ENCODE results near the gene ARHGEF25. TPM values are rescaled to one million over a fixed set of nuclear protein-coding genes. Genes with fewer than 3 reads are reported as not detected.

Gene ARHGEF25
- polyA plus RNA-seq, 2 of the 4 experiments (the other 2 are of a cell fraction) = 9.3 to 13.8 TPM

- TF ChIP-seq SREBF2 (IDR thresholded peaks at IDR 0.05) = no peak
- TF ChIP-seq FOSL2 (IDR thresholded peaks at IDR 0.05) = no peak
- no peak for TF ChIP-seq FOSL2 (CRISPR knock-in tag; IDR thresholded peaks at IDR 0.05)
Measured at GRCh38 chr12:57579011-57579410, 32.2 kb upstream of the ARHGEF25 start (continued).

- TF ChIP-seq RARB (CRISPR knock-in tag; IDR thresholded peaks at IDR 0.05) (no peak), BCL3 (IDR thresholded peaks at IDR 0.05) (no peak), PBX3 (IDR thresholded peaks at IDR 0.05) (no peak), POLR2A (IDR thresholded peaks at IDR 0.05; ENCODE audit: low read length) (no peak), JUNB (IDR thresholded peaks at IDR 0.05) (no peak), HOXB13 (CRISPR knock-in tag; IDR thresholded peaks at IDR 0.05; ENCODE audit: low read depth) (no peak), ZC3H11A (IDR thresholded peaks at IDR 0.05) (no peak), HDAC2 (IDR thresholded peaks at IDR 0.05) (no peak), CEBPB (IDR thresholded peaks at IDR 0.05) (no peak), KDM1A (IDR thresholded peaks at IDR 0.05; ENCODE audit: low read depth) (no peak), TP53 (CRISPR knock-in tag; IDR thresholded peaks at IDR 0.05) (no peak), CTCF (IDR thresholded peaks at IDR 0.05) (no peak), REST (IDR thresholded peaks at IDR 0.05) (no peak), FOSB (CRISPR knock-in tag; IDR thresholded peaks at IDR 0.05) (no peak), RCOR1 (IDR thresholded peaks at IDR 0.05; ENCODE audit: low read depth, low read length) (no peak), EHMT2 (IDR thresholded peaks at IDR 0.05; ENCODE audit: low read depth) (no peak)
- no peak overlapping the region for H3K27ac ChIP-seq
- FAIRE-seq (no peak), DNase-seq (ENCODE audit: low read depth in 1 of 2, low spot score in 1 of 2) (peak in 1 of 2 experiments; percentile 27), ATAC-seq (no peak)
- no peak overlapping the region for H3K4me3 ChIP-seq
- 67% methylated on average over 8 of the region's 8 CpGs for WGBS (ENCODE audit: missing lambda C conversion rate)
- CTCF ChIA-PET = interaction anchor here (0.9 to 10.0 kb wide), 7 partner anchors 16 to 155 kb away, joined by 3 to 336 read pairs (median 62); partner anchors contain the start of genes ARHGEF25, B4GALNT1, DTX3 and GLI1
- H3K9me3 ChIP-seq = no peaks in the 10 kb centered on the region
- peaks cover 13% of the 10 kb centered on the region for H3K4me1 ChIP-seq
- H3K4me2 ChIP-seq = peak overlapping the region; percentile 42
- POLR2A ChIA-PET = no interaction called here
Measured at GRCh38 chr12:57579677-57580465, 31.4 kb upstream of the ARHGEF25 start.

Measured in A549 (cell line).